GM18519 (cell line): Measurements from ENCODE around the gene C4orf54.

ENCODE experiments used
- ATAC-seq: cut with Tn5 transposase; IDR thresholded peaks from one replicate; pipeline ENCODE4 v1.9.1; 2021; ENCODE audit warnings: mild to moderate bottlenecking, moderate library complexity; ENCODE audit not compliant: unreplicated experiment, low FRiP score

Gene C4orf54

GRCh38 chr4:99625369-99625768 lies 32.3 kb downstream of the C4orf54 start:
- ATAC-seq: peak; percentile 69

- no peak for ATAC-seq
Observed at GRCh38 chr4:99624141-99624719, 33.4 kb downstream of the C4orf54 start.

- ATAC-seq: no peak
Observed at GRCh38 chr4:99622341-99622740, 35.3 kb downstream of the C4orf54 start.

GRCh38 chr4:99617374-99617773 lies 40.3 kb downstream of the C4orf54 start:
- no peak for ATAC-seq

GRCh38 chr4:99615170-99615820 lies 42.3 kb downstream of the C4orf54 start:
- no peak for ATAC-seq

GRCh38 chr4:99614491-99614890 lies 43.1 kb downstream of the C4orf54 start:
- ATAC-seq: no peak

GRCh38 chr4:99612704-99613103 lies 44.9 kb downstream of the C4orf54 start:
- no peak for ATAC-seq

GRCh38 chr4:99612281-99612680 lies 45.3 kb downstream of the C4orf54 start:
- ATAC-seq: no peak

GRCh38 chr4:99610605-99611175 lies 46.9 kb downstream of the C4orf54 start:
- no peak for ATAC-seq

GRCh38 chr4:99608417-99608816 lies 49.2 kb downstream of the C4orf54 start:
- ATAC-seq: no peak
